ENCODE measurements around the gene HAP1.

GRCh38 chr17:41772586-41773189 is 38.2 kb upstream of the HAP1 start:
- no peak for TF ChIP-seq CTCF (IDR thresholded peaks at IDR 0.05)
- no peak for TF ChIP-seq POLR2A (IDR thresholded peaks at IDR 0.05; ENCODE audit: low read depth)
- no peak for TF ChIP-seq EP300 (IDR thresholded peaks at IDR 0.05)
- no peak for TF ChIP-seq POLR2AphosphoS5 (IDR thresholded peaks at IDR 0.05)
